Astrocyte (in vitro differentiated cells and primary cell): ENCODE results near the gene APBB1.

ENCODE experiments used
- EZH2 ChIP-seq: IDR thresholded peaks from 2 replicates; pipeline ENCODE4 v1.6.1; 2012; ENCODE audit warnings: mild to moderate bottlenecking, low read length, inconsistent platforms; ENCODE audit not compliant: insufficient read depth
- TF ChIP-seq, protein P1 (sequence below): IDR thresholded peaks from 2 replicates; pipeline ENCODE4 v1.5.1; 2011; ENCODE audit warnings: low read depth, mild to moderate bottlenecking, inconsistent platforms, low read length, moderate library complexity; ENCODE audit not compliant: insufficient read depth

DNA sequence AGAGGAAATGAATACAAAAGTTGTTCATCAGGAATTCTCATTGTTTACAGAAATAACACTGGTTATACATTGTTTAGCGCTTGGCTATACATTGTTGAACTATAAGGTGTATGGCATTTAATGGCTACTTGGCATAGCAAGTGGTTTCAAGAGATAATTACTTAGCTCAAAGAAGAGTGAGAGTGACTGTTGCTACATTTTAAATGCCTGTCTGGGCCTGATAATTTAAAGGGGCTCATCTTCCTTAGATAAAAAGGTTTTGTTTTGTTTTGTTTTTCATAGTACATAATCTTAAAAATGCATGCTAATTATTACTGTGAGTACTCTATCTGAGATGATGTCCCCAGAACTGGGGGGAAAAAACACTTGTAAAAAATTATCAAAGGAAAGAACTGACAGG is 30.1 kb downstream of the APBB1 start:
- TF ChIP-seq, protein P1, sequence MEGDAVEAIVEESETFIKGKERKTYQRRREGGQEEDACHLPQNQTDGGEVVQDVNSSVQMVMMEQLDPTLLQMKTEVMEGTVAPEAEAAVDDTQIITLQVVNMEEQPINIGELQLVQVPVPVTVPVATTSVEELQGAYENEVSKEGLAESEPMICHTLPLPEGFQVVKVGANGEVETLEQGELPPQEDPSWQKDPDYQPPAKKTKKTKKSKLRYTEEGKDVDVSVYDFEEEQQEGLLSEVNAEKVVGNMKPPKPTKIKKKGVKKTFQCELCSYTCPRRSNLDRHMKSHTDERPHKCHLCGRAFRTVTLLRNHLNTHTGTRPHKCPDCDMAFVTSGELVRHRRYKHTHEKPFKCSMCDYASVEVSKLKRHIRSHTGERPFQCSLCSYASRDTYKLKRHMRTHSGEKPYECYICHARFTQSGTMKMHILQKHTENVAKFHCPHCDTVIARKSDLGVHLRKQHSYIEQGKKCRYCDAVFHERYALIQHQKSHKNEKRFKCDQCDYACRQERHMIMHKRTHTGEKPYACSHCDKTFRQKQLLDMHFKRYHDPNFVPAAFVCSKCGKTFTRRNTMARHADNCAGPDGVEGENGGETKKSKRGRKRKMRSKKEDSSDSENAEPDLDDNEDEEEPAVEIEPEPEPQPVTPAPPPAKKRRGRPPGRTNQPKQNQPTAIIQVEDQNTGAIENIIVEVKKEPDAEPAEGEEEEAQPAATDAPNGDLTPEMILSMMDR: no peak
- TF ChIP-seq EZH2: no peak
